Adrenal gland (tissue), 12 donors: ENCODE measurements around the gene STXBP1. TPM values are rescaled to one million over a fixed set of nuclear protein-coding genes. Genes with fewer than 3 reads are reported as not detected.
A peak's percentile ranks its signal among the peaks of the same experiment; 100 is the strongest.
"Not testable (repeated sequence)": the region's sequence is repeated elsewhere in the genome, so short reads cannot be mapped to it uniquely, and the experiment has no call there.

ENCODE experiments used
- DNase-seq, 7 donors: peaks; one replicate each; pipeline ENCODE4 v3.0.0-alpha.2; 2019 to 2020
- H3K27ac ChIP-seq, 5 donors: fragments of 200-600 bp; sonication (generic) in 4 of 5; 1 replicate in 3 of 5; 2 replicates in 2 of 5; pipeline versions ENCODE4 v1.5.1 to v1.8.0; 2016 to 2020; ENCODE audit warnings: mild to moderate bottlenecking in 1 of 5
- H3K27me3 ChIP-seq: fragments of 200-600 bp; 2 replicates; pipeline ENCODE4 v1.8.0; 2021
- H3K36me3 ChIP-seq, 2 donors: fragments of 200-600 bp; replicated peaks in 1 of 2; 1 replicate in 1 of 2; 2 replicates in 1 of 2; pipeline versions ENCODE4 v1.5.1 to v1.8.0; 2018 to 2022
- H3K4me1 ChIP-seq, 2 donors: fragments of 200-600 bp; replicated peaks in 1 of 2; 1 replicate in 1 of 2; 2 replicates in 1 of 2; pipeline versions ENCODE4 v1.5.1 to v1.8.0; 2018 to 2021
- H3K4me3 ChIP-seq, 4 donors: fragments of 200-600 bp; sonication (generic) in 3 of 4; one replicate each; pipeline ENCODE4 v1.5.1; 2016 to 2018
- H3K9me3 ChIP-seq, 3 donors: fragments of 200-600 bp; sonication (generic) in 1 of 3; replicated peaks in 1 of 3; 1 replicate in 2 of 3; 2 replicates in 1 of 3; pipeline versions ENCODE4 v1.5.1 to v1.8.0; 2016 to 2021
- CTCF ChIP-seq, 6 experiments: fragments of 450-650 bp in 4 of 6; fragments of 200-600 bp in 2 of 6; sonication (generic) in 1 of 6; IDR thresholded peaks; 1 replicate in 5 of 6; 2 replicates in 1 of 6; pipeline versions ENCODE4 v1.5.1 to v1.8.0; 2016 to 2021; ENCODE audit warnings: antibody characterized with exemption in 6 of 6, mild to moderate bottlenecking in 2 of 6, moderate library complexity in 1 of 6
- POLR2A ChIP-seq, 2 donors: fragments of 450-650 bp; IDR thresholded peaks; one replicate each; pipeline ENCODE4 v1.6.1; 2017; ENCODE audit warnings: antibody characterized with exemption in 2 of 2, mild to moderate bottlenecking in 2 of 2, moderate library complexity in 1 of 2
- WGBS, 4 donors: extraction: QIAGEN DNeasy Blood & Tissue Kit in 2 of 4; methylation state at CpG; one replicate each; pipeline versions ENCODE4 v1.1.5 to v1.1.7; 2013 to 2017; 5-methylcytosine and 5-hydroxymethylcytosine counted together
- intact Hi-C, 2 donors: fragments of 100-400 bp; cut with DNase I; formaldehyde crosslinking; loops; one replicate each; pipeline versions ENCODE4 v1.14.1 to v1.15.0; 2022 to 2023
- polyA plus RNA-seq, 3 donors: library from polyadenylated mRNA; stranded (reverse); fragments of 200-250 nt in 2 of 3; fragments of 350-450 nt in 1 of 3; fragmentation: Illumina TruSeq in 1 of 3; extraction: RNeasy Lipid Tissue Mini Kit (QIAGEN cat#74804) in 1 of 3; gene quantifications; one replicate each; pipeline ENCODE4 v1.2.3, GENCODE V29; 2013 to 2014
- total RNA-seq, 9 donors: library from RNA; depleted of rRNA in 4 of 9; stranded (reverse); fragments of >200 nt in 4 of 9; fragments of 120-200 nt in 1 of 9; fragmentation: NEBNext Ultra II Directional in 1 of 9; extraction: Animal tissue kit (Norgen Biotek cat#: 25700) in 1 of 9; gene quantifications; one replicate each; pipeline versions ENCODE4 v1.1.0 to v1.2.4, GENCODE V29; 2013 to 2023
- donor health status: healthy with polysubstance abuse.
- donor health status: Bipolar disorder and iron deficiency.
- donor health status: DM: yes; HTN: yes; CAD: no.
- donor health status: DM: no; HTN: no; CAD: no.
- donor health status: DM: no; HTN: no; CAD: no.
- donor health status: DM: yes; HTN: yes; CAD: no.

STXBP1 gene
- total and polyA plus RNA-seq, 12 donors: 15.4 to 169 (median 59.6) TPM

DNA sequence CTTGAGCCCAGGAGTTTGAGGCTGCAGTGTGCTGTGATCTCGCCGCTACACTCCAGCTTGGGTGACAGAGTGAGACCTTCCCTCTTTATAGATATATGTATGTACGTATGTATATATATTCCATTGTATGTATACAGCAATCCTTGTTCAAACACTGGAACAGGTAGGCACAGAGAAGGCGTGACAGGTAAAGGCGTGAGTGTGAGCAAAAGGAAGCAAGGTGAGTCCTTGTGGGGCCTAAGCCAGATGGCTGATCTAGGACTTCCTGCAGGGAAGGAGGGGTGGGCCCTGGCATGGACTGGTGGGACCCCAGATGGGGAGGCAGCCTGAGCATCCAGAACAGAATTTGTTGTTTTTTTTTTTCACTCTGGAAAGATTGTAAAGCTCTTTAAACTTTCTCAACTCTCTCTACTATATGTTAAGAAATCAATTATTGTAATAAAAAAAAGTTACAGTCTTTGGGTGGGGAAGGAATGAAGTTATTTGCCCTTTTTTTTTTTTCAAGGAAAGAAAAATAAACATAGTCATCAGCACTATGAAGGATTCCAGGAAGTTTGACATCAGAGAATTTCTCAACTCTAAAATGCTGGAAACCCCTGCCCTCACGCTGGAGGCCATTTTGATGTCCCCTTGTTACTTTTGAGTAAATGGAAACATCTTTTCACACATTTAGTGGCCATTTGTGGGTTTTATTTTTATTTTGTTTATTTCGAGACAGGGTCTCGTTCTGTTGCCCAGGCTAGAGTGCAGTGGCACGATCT is 38.9 kb upstream of the STXBP1 start:
- Histone ChIP-seq H3K36me3 (no peaks in the 10 kb centered on the region), H3K4me1 (peaks cover 24 to 39% of the 10 kb centered on the region in 2 donors), H3K9me3 (no peaks in the 10 kb centered on the region), H3K27me3 (no peaks in the 10 kb centered on the region), H3K4me3 (no peak overlapping the region), H3K27ac (peak overlapping the region; percentile 39 to 85 (median 83))
- intact Hi-C loops: no loop called here
- TF ChIP-seq CTCF (IDR thresholded peaks at IDR 0.05): no peak
- no peak for TF ChIP-seq POLR2A (IDR thresholded peaks at IDR 0.05)
- WGBS, 4 donors: 64 to 83% (median 78%) methylated on average over 9 of the region's 9 CpGs
- DNase-seq: peak in 1 of 7 donors; percentile 51

DNA sequence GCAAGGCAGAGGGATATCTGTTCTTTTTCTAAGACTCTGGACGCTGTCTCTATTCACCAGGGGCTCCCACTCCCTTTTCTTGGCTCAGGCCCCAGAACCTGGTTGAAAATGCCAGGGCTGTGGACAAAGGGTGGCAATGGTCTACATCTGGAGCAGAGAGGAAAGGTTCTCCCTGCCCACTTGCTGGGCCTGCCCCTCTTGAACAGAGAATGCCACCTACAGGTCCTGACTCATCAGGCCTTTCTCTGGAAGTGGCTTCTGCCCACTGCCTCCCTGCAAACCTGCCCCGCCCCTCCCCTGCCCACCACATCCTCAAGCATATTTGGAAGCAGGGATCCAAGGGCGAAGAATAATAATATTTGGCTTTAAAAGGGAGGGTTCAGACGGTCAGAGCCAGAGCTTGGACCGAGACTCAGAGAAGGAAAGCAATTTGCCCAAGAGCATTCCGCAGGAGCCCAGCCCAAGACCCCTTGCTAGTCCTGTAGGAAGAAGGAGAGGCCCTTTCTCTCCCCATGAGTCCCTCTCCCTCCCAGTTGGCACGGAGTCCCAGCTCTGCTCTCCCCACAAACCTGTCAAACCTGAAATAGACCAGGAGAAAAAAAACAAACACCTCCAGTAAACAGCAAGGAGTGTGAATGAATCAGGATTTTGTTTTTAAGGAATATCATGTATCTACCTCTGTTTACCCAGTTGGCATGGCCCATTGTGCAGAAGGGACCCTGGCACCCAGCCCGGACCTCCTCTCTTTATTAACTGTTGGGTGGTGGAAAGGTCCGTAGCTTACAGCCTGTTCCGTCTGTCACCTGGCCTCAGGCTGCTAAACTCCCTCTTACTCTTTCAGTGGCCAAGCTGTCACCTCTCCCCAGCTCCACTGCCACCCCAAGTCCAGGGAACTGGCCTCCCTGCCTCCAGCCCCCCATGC is 37.7 kb upstream of the STXBP1 start:
- peaks cover 32 to 50% of the 10 kb centered on the region in 2 donors for H3K4me1 ChIP-seq
- intact Hi-C loops: no loop called here
- H3K27me3 ChIP-seq: no peaks in the 10 kb centered on the region
- no peak overlapping the region for H3K4me3 ChIP-seq
- H3K27ac ChIP-seq: peak overlapping the region; percentile 39 to 85 (median 81)
- WGBS, 4 donors: 40 to 56% (median 51%) methylated on average over 10 of the region's 10 CpGs
- TF ChIP-seq CTCF (IDR thresholded peaks at IDR 0.05) (no peak), POLR2A (IDR thresholded peaks at IDR 0.05) (no peak)
- no peaks in the 10 kb centered on the region for H3K9me3 ChIP-seq
- peak in 5 of 7 donors; percentile 51 to 63 (median 59) for DNase-seq
- no peaks in the 10 kb centered on the region for H3K36me3 ChIP-seq

GRCh38 chr9:127575875-127576778 is 36.0 kb upstream of the STXBP1 start:
- Histone ChIP-seq H3K27me3 (no peaks in the 10 kb centered on the region), H3K9me3 (no peaks in the 10 kb centered on the region), H3K27ac (no peak overlapping the region), H3K4me1 (peaks cover 33 to 47% of the 10 kb centered on the region in 2 donors), H3K4me3 (no peak overlapping the region), H3K36me3 (no peaks in the 10 kb centered on the region)
- TF ChIP-seq POLR2A (IDR thresholded peaks at IDR 0.05) (no peak), CTCF (IDR thresholded peaks at IDR 0.05) (no peak)
- no peak for DNase-seq
- intact Hi-C loops: no loop called here
- WGBS, 4 donors: 93 to 96% (median 94%) methylated on average over 13 of the region's 13 CpGs

DNA sequence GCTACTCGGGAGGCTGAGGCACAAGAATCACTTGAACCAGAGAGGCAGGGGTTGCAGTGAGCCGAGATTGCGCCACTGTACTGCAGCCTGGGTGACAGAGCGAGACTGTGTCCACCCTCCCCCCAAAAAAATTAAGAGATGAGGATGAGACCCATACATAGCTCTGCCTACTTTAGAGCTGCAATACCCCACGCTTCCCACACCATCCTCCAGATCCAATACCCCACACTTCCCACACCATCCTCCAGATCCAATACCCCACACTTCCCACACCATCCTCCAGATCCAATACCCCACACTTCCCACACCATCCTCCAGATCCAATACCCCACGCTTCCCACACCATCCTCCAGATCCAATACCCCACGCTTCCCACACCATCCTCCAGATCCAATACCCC is 34.9 kb upstream of the STXBP1 start:
- peaks cover 33 to 47% of the 10 kb centered on the region in 2 donors for H3K4me1 ChIP-seq
- H3K36me3 ChIP-seq, H3K9me3 ChIP-seq, H3K27ac ChIP-seq, DNase-seq, intact Hi-C loops, H3K4me3 ChIP-seq, H3K27me3 ChIP-seq: not testable (repeated sequence)
- WGBS, 4 donors: 92 to 97% (median 93%) methylated on average over 5 of the region's 7 CpGs
